ENCODE results near the gene GUCY2F. TPM values are rescaled to one million over a fixed set of nuclear protein-coding genes. Genes with fewer than 3 reads are reported as not detected.

Gene GUCY2F
- total and polyA plus RNA-seq, 2 donors (not counting 1 experiment from before 2014, with no cell fraction given) = under 0.01 TPM; not detected in 1

- DNase-seq (ENCODE audit: low read depth in 2 of 2) = no peak
- Histone ChIP-seq H3K27ac (ENCODE audit: insufficient read depth, low read length) (no peak overlapping the region), H3K4me1 (ENCODE audit: control insufficient read depth, extremely low read depth, insufficient read depth, low read length) (no peaks in the 10 kb centered on the region), H3K9me3 (ENCODE audit: control insufficient read depth, insufficient read depth, low read depth, low read length) (no peaks in the 10 kb centered on the region), H4K20me1 (ENCODE audit: control insufficient read depth, extremely low read depth, insufficient read depth, low read length) (no peaks in the 10 kb centered on the region), H2AFZ (ENCODE audit: low read length) (no peak overlapping the region), H3K27me3 (ENCODE audit: control insufficient read depth, insufficient read depth, low read length) (no peaks in the 10 kb centered on the region), H3K9ac (ENCODE audit: insufficient read depth, low read length) (no peak overlapping the region), H3K36me3 (ENCODE audit: control insufficient read depth, insufficient read depth, low read length) (no peaks in the 10 kb centered on the region), H3K79me2 (ENCODE audit: control insufficient read depth, insufficient read depth, low read length) (no peaks in the 10 kb centered on the region), H3K4me2 (ENCODE audit: extremely low read depth, insufficient read depth, low read length) (no peak overlapping the region), H3K4me3 (replicated peaks in 1 of 4; ENCODE audit: control extremely low read depth in 1 of 4, insufficient read depth in 1 of 4, low read depth in 3 of 4, low read length in 4 of 4) (no peak overlapping the region)
- TF ChIP-seq EZH2 (IDR thresholded peaks at IDR 0.05; ENCODE audit: low read length, missing control alignments) (no peak), CTCF (conservative IDR thresholded peaks at IDR 0.05 in 1 of 2, IDR thresholded peaks at IDR 0.05 in 1 of 2; ENCODE audit: low read depth in 1 of 2, low read length in 2 of 2) (no peak)
These were observed 135.4 kb downstream of the GUCY2F start for GRCh38 chrX:109346491-109346890.

- no peak overlapping the region for H3K9ac ChIP-seq (ENCODE audit: insufficient read depth, low read length)
- no peak overlapping the region for H3K4me3 ChIP-seq (replicated peaks in 1 of 4; ENCODE audit: control extremely low read depth in 1 of 4, insufficient read depth in 1 of 4, low read depth in 3 of 4, low read length in 4 of 4)
- H3K27me3 ChIP-seq (ENCODE audit: control insufficient read depth, insufficient read depth, low read length) = no peaks in the 10 kb centered on the region
- no peak for TF ChIP-seq EZH2 (IDR thresholded peaks at IDR 0.05; ENCODE audit: low read length, missing control alignments)
- TF ChIP-seq CTCF (conservative IDR thresholded peaks at IDR 0.05 in 1 of 2, IDR thresholded peaks at IDR 0.05 in 1 of 2; ENCODE audit: low read depth in 1 of 2, low read length in 2 of 2) = no peak
- no peaks in the 10 kb centered on the region for H3K4me1 ChIP-seq (ENCODE audit: control insufficient read depth, extremely low read depth, insufficient read depth, low read length)
- H3K9me3 ChIP-seq (ENCODE audit: control insufficient read depth, insufficient read depth, low read depth, low read length) = no peaks in the 10 kb centered on the region
- H3K27ac ChIP-seq (ENCODE audit: insufficient read depth, low read length) = no peak overlapping the region
- no peaks in the 10 kb centered on the region for H3K79me2 ChIP-seq (ENCODE audit: control insufficient read depth, insufficient read depth, low read length)
- H2AFZ ChIP-seq (ENCODE audit: low read length) = no peak overlapping the region
- H3K4me2 ChIP-seq (ENCODE audit: extremely low read depth, insufficient read depth, low read length) = no peak overlapping the region
- no peaks in the 10 kb centered on the region for H4K20me1 ChIP-seq (ENCODE audit: control insufficient read depth, extremely low read depth, insufficient read depth, low read length)
- H3K36me3 ChIP-seq (ENCODE audit: control insufficient read depth, insufficient read depth, low read length) = no peaks in the 10 kb centered on the region
- no peak for DNase-seq (ENCODE audit: low read depth in 2 of 2)
These were observed 136.0 kb downstream of the GUCY2F start for GRCh38 chrX:109345856-109346255.

- Histone ChIP-seq H4K20me1 (ENCODE audit: control insufficient read depth, extremely low read depth, insufficient read depth, low read length) (no peaks in the 10 kb centered on the region), H3K27me3 (ENCODE audit: control insufficient read depth, insufficient read depth, low read length) (no peaks in the 10 kb centered on the region), H3K4me3 (replicated peaks in 1 of 4; ENCODE audit: control extremely low read depth in 1 of 4, insufficient read depth in 1 of 4, low read depth in 3 of 4, low read length in 4 of 4) (no peak overlapping the region), H3K9me3 (ENCODE audit: control insufficient read depth, insufficient read depth, low read depth, low read length) (no peaks in the 10 kb centered on the region), H2AFZ (ENCODE audit: low read length) (no peak overlapping the region), H3K4me1 (ENCODE audit: control insufficient read depth, extremely low read depth, insufficient read depth, low read length) (no peaks in the 10 kb centered on the region), H3K36me3 (ENCODE audit: control insufficient read depth, insufficient read depth, low read length) (no peaks in the 10 kb centered on the region), H3K27ac (ENCODE audit: insufficient read depth, low read length) (no peak overlapping the region), H3K79me2 (ENCODE audit: control insufficient read depth, insufficient read depth, low read length) (no peaks in the 10 kb centered on the region), H3K9ac (ENCODE audit: insufficient read depth, low read length) (no peak overlapping the region), H3K4me2 (ENCODE audit: extremely low read depth, insufficient read depth, low read length) (no peak overlapping the region)
- TF ChIP-seq EZH2 (IDR thresholded peaks at IDR 0.05; ENCODE audit: low read length, missing control alignments) (no peak), CTCF (conservative IDR thresholded peaks at IDR 0.05 in 1 of 2, IDR thresholded peaks at IDR 0.05 in 1 of 2; ENCODE audit: low read depth in 1 of 2, low read length in 2 of 2) (no peak)
- no peak for DNase-seq (ENCODE audit: low read depth in 2 of 2)
These were observed 137.2 kb downstream of the GUCY2F start for GRCh38 chrX:109344678-109345077.
